Mesendoderm (in vitro differentiated cells): ENCODE measurements around the gene SEMA3F.
A peak's percentile ranks its signal among the peaks of the same experiment; 100 is the strongest.

Source experiments
- DNase-seq: peaks from one replicate; pipeline ENCODE4 v3.0.0; 2013
- H2AK5ac ChIP-seq: 2 replicates; pipeline ENCODE4 v1.6.1; 2013; ENCODE audit warnings: low read length, inconsistent platforms
- H2BK120ac ChIP-seq: 2 replicates; pipeline ENCODE4 v1.6.1; 2013; ENCODE audit warnings: low read depth, mild to moderate bottlenecking, low read length, moderate library complexity, mixed read lengths
- H2BK15ac ChIP-seq: replicated peaks from 2 replicates; pipeline ENCODE4 v1.6.1; 2013; ENCODE audit warnings: low read depth, mild to moderate bottlenecking, moderate library complexity
- H2BK5ac ChIP-seq: 2 replicates; pipeline ENCODE4 v1.6.1; 2013; ENCODE audit warnings: low read length, inconsistent platforms
- H3K18ac ChIP-seq: 2 replicates; pipeline ENCODE4 v1.6.1; 2013; ENCODE audit warnings: mild to moderate bottlenecking, low read length, mixed read lengths
- H3K23ac ChIP-seq: one replicate; pipeline ENCODE4 v1.6.1; 2013; ENCODE audit warnings: low read length
- H3K27ac ChIP-seq: 2 replicates; pipeline ENCODE4 v1.5.1; 2013; ENCODE audit warnings: low read depth, mild to moderate bottlenecking, inconsistent platforms, low read length, moderate library complexity
- H3K27me3 ChIP-seq: 2 replicates; pipeline ENCODE4 v1.6.1; 2013; ENCODE audit warnings: low read length, control low read depth, mild to moderate bottlenecking, inconsistent platforms; ENCODE audit not compliant: insufficient read depth, poor library complexity
- H3K36me3 ChIP-seq: 2 replicates; pipeline ENCODE4 v1.6.1; 2013; ENCODE audit warnings: low read length, inconsistent platforms; ENCODE audit not compliant: control insufficient read depth, insufficient read depth
- H3K4ac ChIP-seq: one replicate; pipeline ENCODE4 v1.6.1; 2013; ENCODE audit warnings: low read depth, mild to moderate bottlenecking, low read length, moderate library complexity
- H3K4me1 ChIP-seq: 2 replicates; pipeline ENCODE4 v1.6.1; 2013; ENCODE audit warnings: low read depth, low read length, inconsistent platforms; ENCODE audit not compliant: control insufficient read depth
- H3K4me2 ChIP-seq: 2 replicates; pipeline ENCODE4 v1.6.1; 2013; ENCODE audit warnings: low read length
- H3K4me3 ChIP-seq: 2 replicates; pipeline ENCODE4 v1.5.1; 2013; ENCODE audit warnings: mild to moderate bottlenecking, low read length
- H3K56ac ChIP-seq: one replicate; pipeline ENCODE4 v1.6.1; 2013; ENCODE audit warnings: low read length
- H3K79me1 ChIP-seq: 2 replicates; pipeline ENCODE4 v1.6.1; 2013; ENCODE audit warnings: low read length, inconsistent platforms
- H3K79me2 ChIP-seq: 2 replicates; pipeline ENCODE4 v1.6.1; 2013; ENCODE audit warnings: mild to moderate bottlenecking, low read length; ENCODE audit not compliant: control insufficient read depth, insufficient read depth
- H3K9ac ChIP-seq: 2 replicates; pipeline ENCODE4 v1.6.1; 2013; ENCODE audit warnings: low read length, inconsistent platforms
- H4K5ac ChIP-seq: one replicate; pipeline ENCODE4 v1.6.1; 2013; ENCODE audit warnings: low read length
- H4K8ac ChIP-seq: one replicate; pipeline ENCODE4 v1.6.1; 2013; ENCODE audit warnings: low read depth, mild to moderate bottlenecking, control low read depth, low read length, moderate library complexity
- WGBS: extraction: QIAGEN DNeasy Blood & Tissue Kit; methylation state at CpG from one replicate; pipeline ENCODE4 v1.1.7; 2013; ENCODE audit warnings: low lambda C conversion rate, missing lambda C conversion rate; ENCODE audit not compliant: insufficient coverage; ENCODE audit errors: extremely low coverage; 5-methylcytosine and 5-hydroxymethylcytosine counted together

Gene SEMA3F

GRCh38 chr3:50195501-50196252 is 40.6 kb downstream of the SEMA3F start:
- no peak overlapping the region for H2BK5ac ChIP-seq
- no peaks in the 10 kb centered on the region for H3K4me1 ChIP-seq
- H3K18ac ChIP-seq: no peak overlapping the region
- no peak overlapping the region for H4K8ac ChIP-seq
- no peaks in the 10 kb centered on the region for H3K36me3 ChIP-seq
- no peak overlapping the region for H3K9ac ChIP-seq
- no peak overlapping the region for H2AK5ac ChIP-seq
- no peak overlapping the region for H3K4me3 ChIP-seq
- H3K27me3 ChIP-seq: no peaks in the 10 kb centered on the region
- no CpG with 5 or more reads among the region's 4 CpGs for WGBS
- no peak overlapping the region for H3K4me2 ChIP-seq
- no peak overlapping the region for H4K5ac ChIP-seq
- no peak overlapping the region for H2BK15ac ChIP-seq
- no peak overlapping the region for H3K4ac ChIP-seq
- no peak overlapping the region for H3K56ac ChIP-seq
- H3K79me2 ChIP-seq: no peaks in the 10 kb centered on the region
- DNase-seq: peak; percentile 40
- no peak overlapping the region for H3K27ac ChIP-seq
- H3K23ac ChIP-seq: no peak overlapping the region
- H2BK120ac ChIP-seq: no peak overlapping the region
- H3K79me1 ChIP-seq: no peaks in the 10 kb centered on the region

DNA sequence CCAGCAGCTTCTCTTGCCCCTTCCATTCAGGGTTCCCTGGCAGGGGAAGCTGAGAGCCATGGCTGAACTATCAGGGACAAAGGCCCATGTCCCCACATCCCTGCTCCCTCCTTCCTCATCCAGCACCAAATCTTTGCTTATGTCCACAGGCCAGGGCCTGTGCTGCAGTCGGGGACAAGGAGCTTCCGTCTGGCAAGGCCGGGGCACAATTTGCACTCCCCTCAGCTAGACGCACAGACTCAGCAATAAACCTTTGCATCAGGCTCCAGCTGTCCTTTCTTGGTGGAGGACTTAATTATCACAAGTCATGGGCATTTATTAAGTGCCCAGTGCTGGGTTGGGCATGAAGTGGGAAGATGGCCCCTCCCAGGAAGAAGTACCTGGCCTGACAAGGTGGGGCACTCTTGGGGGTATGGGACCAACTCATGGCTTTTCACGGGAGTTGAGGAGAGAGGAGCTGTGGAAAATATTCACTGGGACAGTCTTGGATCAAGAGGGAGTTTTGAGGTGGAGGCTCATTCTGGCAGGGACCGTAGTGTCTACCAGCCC is 41.2 kb downstream of the SEMA3F start:
- Histone ChIP-seq H3K18ac (no peak overlapping the region), H3K4me2 (no peak overlapping the region), H2BK5ac (no peak overlapping the region), H3K4me3 (no peak overlapping the region), H3K27ac (no peak overlapping the region), H3K79me2 (no peaks in the 10 kb centered on the region), H3K9ac (no peak overlapping the region), H3K4me1 (no peaks in the 10 kb centered on the region), H3K4ac (no peak overlapping the region), H3K56ac (no peak overlapping the region), H3K27me3 (no peaks in the 10 kb centered on the region), H2BK15ac (no peak overlapping the region), H2BK120ac (no peak overlapping the region), H2AK5ac (no peak overlapping the region), H4K5ac (no peak overlapping the region), H3K36me3 (no peaks in the 10 kb centered on the region), H4K8ac (no peak overlapping the region), H3K23ac (no peak overlapping the region), H3K79me1 (no peaks in the 10 kb centered on the region)
- no CpG with 5 or more reads among the region's 6 CpGs for WGBS
- DNase-seq: no peak

- Histone ChIP-seq H2BK120ac (no peak overlapping the region), H3K18ac (no peak overlapping the region)
- WGBS: no CpG with 5 or more reads among the region's 10 CpGs
Measured at GRCh38 chr3:50201573-50202315, 46.6 kb downstream of the SEMA3F start.

GRCh38 chr3:50202353-50203112 is 47.4 kb downstream of the SEMA3F start:
- H3K9ac ChIP-seq: no peak overlapping the region
- no peak overlapping the region for H3K27ac ChIP-seq
- no peaks in the 10 kb centered on the region for H3K27me3 ChIP-seq
- no peak for DNase-seq
- no CpG with 5 or more reads among the region's 16 CpGs for WGBS
- H3K36me3 ChIP-seq: no peaks in the 10 kb centered on the region
- no peak overlapping the region for H4K5ac ChIP-seq
- no peak overlapping the region for H3K18ac ChIP-seq
- H3K4ac ChIP-seq: no peak overlapping the region
- H3K79me1 ChIP-seq: no peaks in the 10 kb centered on the region
- H4K8ac ChIP-seq: no peak overlapping the region
- no peak overlapping the region for H2AK5ac ChIP-seq
- H3K79me2 ChIP-seq: no peaks in the 10 kb centered on the region
- H3K4me2 ChIP-seq: no peak overlapping the region
- no peak overlapping the region for H2BK15ac ChIP-seq
- H3K4me1 ChIP-seq: peaks cover 2% of the 10 kb centered on the region
- H3K56ac ChIP-seq: no peak overlapping the region
- no peak overlapping the region for H3K23ac ChIP-seq
- no peak overlapping the region for H2BK120ac ChIP-seq
- H2BK5ac ChIP-seq: no peak overlapping the region
- no peak overlapping the region for H3K4me3 ChIP-seq

More at GRCh38 chr3:50201573-50202315, 46.6 kb downstream of the SEMA3F start:
- Histone ChIP-seq H4K5ac (no peak overlapping the region), H3K9ac (no peak overlapping the region), H3K4me2 (no peak overlapping the region), H3K23ac (no peak overlapping the region), H3K27me3 (no peaks in the 10 kb centered on the region), H4K8ac (no peak overlapping the region), H3K27ac (no peak overlapping the region), H3K56ac (no peak overlapping the region), H2AK5ac (no peak overlapping the region), H3K36me3 (no peaks in the 10 kb centered on the region), H2BK15ac (no peak overlapping the region), H2BK5ac (no peak overlapping the region), H3K4ac (no peak overlapping the region), H3K4me3 (no peak overlapping the region), H3K79me1 (no peaks in the 10 kb centered on the region), H3K4me1 (peaks cover 2% of the 10 kb centered on the region), H3K79me2 (no peaks in the 10 kb centered on the region)
- no peak for DNase-seq

- WGBS: no CpG with 5 or more reads among the region's 9 CpGs
- no peak overlapping the region for H2BK120ac ChIP-seq
- DNase-seq: no peak
- H3K27ac ChIP-seq: no peak overlapping the region
- H3K27me3 ChIP-seq: no peaks in the 10 kb centered on the region
- no peaks in the 10 kb centered on the region for H3K36me3 ChIP-seq
- no peak overlapping the region for H3K4me2 ChIP-seq
- no peak overlapping the region for H3K18ac ChIP-seq
- no peaks in the 10 kb centered on the region for H3K79me1 ChIP-seq
- no peak overlapping the region for H2BK15ac ChIP-seq
- no peak overlapping the region for H3K56ac ChIP-seq
- no peak overlapping the region for H4K5ac ChIP-seq
- no peak overlapping the region for H3K4ac ChIP-seq
- no peak overlapping the region for H2AK5ac ChIP-seq
- H3K9ac ChIP-seq: no peak overlapping the region
- H3K79me2 ChIP-seq: no peaks in the 10 kb centered on the region
- peaks cover 2% of the 10 kb centered on the region for H3K4me1 ChIP-seq
- H3K4me3 ChIP-seq: no peak overlapping the region
- H3K23ac ChIP-seq: no peak overlapping the region
- no peak overlapping the region for H4K8ac ChIP-seq
- H2BK5ac ChIP-seq: no peak overlapping the region
Measured at GRCh38 chr3:50203113-50203808, 48.1 kb downstream of the SEMA3F start.
